C4-2B (cell line): ENCODE data around the gene OSBP2.

Experiments used
- H3K27ac ChIP-seq: fragments of 450-650 bp; 2 replicates; pipeline ENCODE4 v1.5.1; 2017
- ZFX ChIP-seq: fragments of 450-650 bp; IDR thresholded peaks from 2 replicates; pipeline ENCODE4 v1.6.1; 2017
- TF ChIP-seq, protein P1 (sequence below): fragments of 450-650 bp; conservative IDR thresholded peaks from 2 replicates; pipeline ENCODE4 v1.5.1; 2017; ENCODE audit warnings: mild to moderate bottlenecking

Gene OSBP2

DNA sequence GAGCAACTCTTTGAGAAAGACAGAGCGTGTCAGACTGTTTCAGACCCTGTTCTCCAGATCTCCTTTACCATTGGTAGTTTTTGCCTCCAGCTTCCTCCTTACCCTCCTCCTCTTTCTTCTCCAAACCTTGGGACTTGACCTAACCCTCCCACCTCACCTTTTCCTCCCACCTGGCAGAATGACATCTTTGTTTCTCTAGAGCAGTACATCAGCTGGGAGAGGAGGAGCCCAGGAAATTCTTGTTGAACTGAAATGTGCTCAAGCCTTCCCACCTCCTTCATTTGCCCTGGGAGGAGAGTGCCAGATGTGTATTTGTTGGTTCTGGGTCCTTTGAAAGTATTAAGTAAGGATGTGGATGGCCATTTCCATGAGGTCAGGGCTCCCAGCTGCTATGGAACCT, 17.4 kb downstream of the OSBP2 start:
- TF ChIP-seq, protein P1, sequence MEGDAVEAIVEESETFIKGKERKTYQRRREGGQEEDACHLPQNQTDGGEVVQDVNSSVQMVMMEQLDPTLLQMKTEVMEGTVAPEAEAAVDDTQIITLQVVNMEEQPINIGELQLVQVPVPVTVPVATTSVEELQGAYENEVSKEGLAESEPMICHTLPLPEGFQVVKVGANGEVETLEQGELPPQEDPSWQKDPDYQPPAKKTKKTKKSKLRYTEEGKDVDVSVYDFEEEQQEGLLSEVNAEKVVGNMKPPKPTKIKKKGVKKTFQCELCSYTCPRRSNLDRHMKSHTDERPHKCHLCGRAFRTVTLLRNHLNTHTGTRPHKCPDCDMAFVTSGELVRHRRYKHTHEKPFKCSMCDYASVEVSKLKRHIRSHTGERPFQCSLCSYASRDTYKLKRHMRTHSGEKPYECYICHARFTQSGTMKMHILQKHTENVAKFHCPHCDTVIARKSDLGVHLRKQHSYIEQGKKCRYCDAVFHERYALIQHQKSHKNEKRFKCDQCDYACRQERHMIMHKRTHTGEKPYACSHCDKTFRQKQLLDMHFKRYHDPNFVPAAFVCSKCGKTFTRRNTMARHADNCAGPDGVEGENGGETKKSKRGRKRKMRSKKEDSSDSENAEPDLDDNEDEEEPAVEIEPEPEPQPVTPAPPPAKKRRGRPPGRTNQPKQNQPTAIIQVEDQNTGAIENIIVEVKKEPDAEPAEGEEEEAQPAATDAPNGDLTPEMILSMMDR: no peak
- no peak for TF ChIP-seq ZFX
- no peak overlapping the region for H3K27ac ChIP-seq

DNA sequence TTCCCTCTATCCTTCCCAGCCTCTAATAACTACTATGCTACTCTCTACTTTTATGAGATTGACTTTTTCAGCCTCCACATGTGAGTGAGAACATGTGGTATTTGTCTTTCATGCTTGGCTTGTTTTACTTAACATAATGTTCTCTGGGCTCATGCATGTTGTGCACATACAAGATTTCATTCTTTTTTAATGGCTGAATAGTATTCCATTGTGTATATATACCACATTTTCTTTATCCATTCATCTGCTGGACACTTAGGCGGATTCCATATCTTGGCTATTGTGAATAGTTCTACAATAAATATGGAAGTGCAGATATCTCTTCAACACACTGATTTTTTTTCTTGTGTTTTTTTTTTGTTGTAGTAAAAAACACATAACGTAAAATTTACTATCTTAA, 19.4 kb downstream of the OSBP2 start:
- TF ChIP-seq ZFX: no peak
- TF ChIP-seq, protein P1: no peak

DNA sequence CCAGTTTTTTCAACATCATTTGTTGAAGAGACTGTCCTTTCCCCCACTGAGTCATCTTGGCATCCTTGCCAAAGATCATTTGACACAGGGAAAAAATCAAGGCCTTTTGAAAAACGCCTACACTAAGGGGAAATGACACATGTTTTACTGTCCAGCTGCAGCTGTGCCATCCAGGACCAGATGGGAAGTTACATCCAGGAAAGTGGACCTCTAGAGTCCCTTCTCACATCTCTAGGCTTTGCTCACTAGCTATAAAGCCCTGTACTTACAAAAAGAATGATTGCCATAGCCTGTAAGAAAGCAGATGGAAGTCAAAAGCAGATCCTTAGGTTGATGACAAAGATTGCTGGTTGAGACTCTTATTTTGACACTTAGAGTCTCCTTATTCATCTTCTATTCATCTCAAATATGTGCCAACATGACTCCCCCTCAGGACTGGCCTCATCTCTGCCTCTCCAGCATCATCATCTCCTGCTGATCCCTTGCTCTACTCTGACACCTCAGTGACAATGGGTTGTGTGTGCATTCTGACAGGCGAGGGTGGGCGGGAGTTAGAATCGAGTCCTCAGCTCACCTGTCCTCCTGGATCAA, 22.8 kb downstream of the OSBP2 start:
- no peak overlapping the region for H3K27ac ChIP-seq
- TF ChIP-seq, protein P1: no peak

More for the DNA sequence above, 19.4 kb downstream of the OSBP2 start:
- no peak overlapping the region for H3K27ac ChIP-seq

DNA sequence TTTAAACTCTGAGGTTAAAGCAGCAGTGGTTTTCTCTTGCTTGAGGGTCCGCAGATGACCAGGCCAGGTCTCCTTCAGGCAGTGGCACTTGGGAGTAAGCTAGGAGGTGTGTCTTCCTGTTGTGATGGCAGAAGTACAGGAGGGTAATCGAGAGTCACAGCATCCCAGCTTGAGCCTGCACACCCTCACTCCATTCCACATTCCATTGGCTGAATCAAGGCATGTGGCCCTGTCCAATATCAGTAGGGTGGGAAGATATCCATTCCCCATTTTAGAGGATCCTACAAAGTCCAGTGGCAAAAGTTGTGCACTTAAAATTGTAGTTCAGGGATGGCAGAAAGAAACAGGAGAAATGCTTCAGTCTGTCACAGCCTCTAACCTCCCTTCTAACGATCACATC, 23.3 kb downstream of the OSBP2 start:
- H3K27ac ChIP-seq: no peak overlapping the region
- no peak for TF ChIP-seq ZFX
- TF ChIP-seq, protein P1: no peak

DNA sequence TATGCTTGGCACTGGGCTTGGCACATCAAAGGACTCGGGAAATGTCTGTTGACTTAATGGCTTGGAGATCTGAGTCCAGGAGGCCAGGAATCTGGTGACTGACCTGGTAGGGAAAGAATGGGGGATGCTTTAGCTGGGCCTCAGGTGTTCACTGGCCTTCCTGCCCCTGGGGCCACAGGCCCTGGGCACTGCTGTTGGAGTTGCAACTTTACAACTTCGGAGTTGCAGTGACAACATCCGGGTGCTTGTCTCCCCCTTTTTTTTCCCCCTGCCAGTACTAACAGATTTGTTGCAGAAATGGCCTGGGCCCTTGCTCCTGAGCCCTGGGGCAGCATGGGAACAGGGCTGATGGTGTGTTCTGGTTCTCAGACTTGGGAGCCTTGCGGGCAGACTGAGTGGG, 23.8 kb downstream of the OSBP2 start:
- TF ChIP-seq, protein P1: no peak
- TF ChIP-seq ZFX: no peak
- H3K27ac ChIP-seq: no peak overlapping the region

DNA sequence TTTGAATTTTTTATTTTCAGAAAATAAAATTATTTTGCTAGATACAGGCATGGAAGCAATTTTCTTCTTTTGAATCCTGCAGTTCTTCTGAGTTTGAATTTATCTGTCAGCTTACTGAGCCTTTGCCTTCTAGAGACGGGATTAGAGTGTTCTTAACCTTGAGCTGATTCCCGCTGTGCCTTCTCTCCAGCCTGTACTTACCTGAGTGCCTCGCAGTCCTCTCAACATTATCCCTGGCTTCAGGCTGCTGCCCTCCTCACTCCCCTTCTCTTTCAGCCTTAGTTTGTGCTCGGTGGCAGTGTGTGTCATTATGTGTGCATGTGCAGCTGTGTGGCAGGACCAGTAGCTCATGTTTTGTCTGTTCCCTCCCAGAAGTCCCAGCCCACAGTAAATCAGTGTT, 24.3 kb downstream of the OSBP2 start:
- TF ChIP-seq, protein P1: no peak
- TF ChIP-seq ZFX: no peak
- no peak overlapping the region for H3K27ac ChIP-seq

DNA sequence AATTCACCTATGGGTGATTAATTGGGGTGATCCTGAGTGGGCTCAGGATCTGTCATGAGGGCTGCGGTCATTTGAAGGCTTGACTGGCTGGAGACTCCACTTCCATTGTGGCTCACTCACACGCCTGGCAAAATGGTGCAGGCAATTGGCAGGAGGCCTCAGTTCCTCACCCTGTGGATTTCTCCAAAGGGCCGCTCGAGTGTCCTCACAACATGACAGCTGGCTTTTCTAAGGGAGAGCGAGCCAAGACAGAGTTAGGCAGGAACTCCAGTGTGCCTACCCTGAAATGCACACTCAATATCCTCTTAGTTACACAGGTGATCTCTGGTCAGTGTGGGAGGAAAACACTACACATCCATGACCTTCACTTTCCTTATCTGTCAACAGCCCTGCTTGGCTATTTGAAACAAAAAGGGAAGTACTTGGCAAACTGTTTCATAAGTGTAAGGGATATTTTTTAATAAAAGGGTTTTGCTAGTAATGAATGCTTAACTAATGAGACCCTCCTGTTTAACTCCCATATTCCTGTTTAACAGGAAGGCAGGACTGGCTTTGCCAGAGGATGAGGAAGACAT, 25.7 kb downstream of the OSBP2 start:
- TF ChIP-seq ZFX: no peak
- TF ChIP-seq, protein P1: no peak
- no peak overlapping the region for H3K27ac ChIP-seq
